Ovary (tissue), 3 donors: ENCODE results near the gene MRPS2.

Source experiments
- CTCF ChIP-seq, 3 donors: fragments of 450-650 bp in 2 of 3; fragments of 200-600 bp in 1 of 3; IDR thresholded peaks; one replicate each; pipeline versions ENCODE4 v1.5.1 to v1.8.0; 2016 to 2022; ENCODE audit warnings: antibody characterized with exemption in 3 of 3, mild to moderate bottlenecking in 1 of 3
- EP300 ChIP-seq: sonication (generic); formaldehyde crosslinking; IDR thresholded peaks from one replicate; pipeline ENCODE4 v1.6.1; 2017; ENCODE audit warnings: antibody characterized with exemption
- donor health status: DM: no; HTN: no; CAD: no.

- no peak for TF ChIP-seq CTCF (IDR thresholded peaks at IDR 0.05)
- no peak for TF ChIP-seq EP300
These were observed 50.5 kb downstream of the MRPS2 start for GRCh38 chr9:135551031-135551430.
